T follicular helper cell (primary cell): ENCODE results near the gene TDRD7.
A peak's percentile ranks its signal among the peaks of the same experiment; 100 is the strongest.

ENCODE experiments used
- DNase-seq: peaks from one replicate; pipeline ENCODE4 v3.0.0-alpha.2; 2020; ENCODE audit warnings: low read depth

Gene TDRD7

DNA sequence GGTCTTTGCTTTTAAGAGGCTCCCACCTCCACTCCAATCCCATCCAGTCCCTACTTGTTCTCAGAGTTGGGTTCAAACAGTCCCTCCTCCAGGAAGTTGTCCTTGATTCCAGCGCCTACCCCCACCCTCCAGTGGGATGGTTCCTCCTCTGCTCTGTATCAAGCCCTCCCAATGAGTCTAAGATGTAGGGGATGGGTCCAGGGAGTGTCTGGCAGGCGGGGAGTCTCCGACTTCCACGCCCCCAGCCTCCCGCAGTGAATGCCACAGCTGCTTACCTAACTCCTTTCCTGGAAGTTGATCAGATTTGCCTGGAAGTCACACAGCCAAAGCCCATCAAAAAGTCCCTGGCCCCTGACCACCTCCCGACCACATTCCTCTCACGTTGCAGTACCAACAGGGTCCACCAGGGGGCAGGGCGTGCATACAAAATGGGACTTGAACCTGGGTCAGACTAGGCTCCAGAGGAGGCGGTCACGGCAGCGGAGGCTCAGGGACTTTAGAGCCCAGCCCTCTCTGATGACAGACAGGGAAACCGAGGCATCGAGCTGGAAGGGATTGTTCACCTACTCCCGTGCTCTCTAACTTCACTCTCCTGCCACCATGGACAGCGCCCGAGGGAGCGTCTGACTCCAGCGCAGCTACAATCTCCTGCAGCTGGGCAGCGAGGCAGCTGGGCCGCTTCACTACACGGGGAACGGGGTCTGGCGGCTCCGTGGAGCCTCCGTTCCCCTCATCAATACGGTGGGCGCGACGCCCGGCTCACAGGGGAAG, 25.0 kb upstream of the TDRD7 start:
- DNase-seq = peak; percentile 41

DNA sequence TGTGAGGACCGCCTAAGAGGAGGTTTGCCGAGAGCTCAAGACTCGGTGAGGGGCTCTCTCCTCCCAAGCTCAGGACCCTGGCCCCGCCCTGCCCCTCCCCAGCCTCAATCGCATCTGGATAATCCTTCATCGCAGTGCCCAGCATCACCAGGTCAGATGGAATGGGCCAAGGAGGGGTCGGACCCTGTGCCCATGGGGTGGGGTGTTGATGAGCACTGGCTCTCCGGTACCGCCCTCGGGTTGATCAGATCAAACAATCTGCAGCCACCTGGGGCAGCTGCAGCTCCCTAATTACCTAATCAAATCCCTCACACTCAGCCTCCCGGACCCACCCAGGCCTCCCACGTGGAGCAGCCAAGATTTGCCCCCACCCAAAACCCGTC, 24.4 kb upstream of the TDRD7 start:
- no peak for DNase-seq

DNA sequence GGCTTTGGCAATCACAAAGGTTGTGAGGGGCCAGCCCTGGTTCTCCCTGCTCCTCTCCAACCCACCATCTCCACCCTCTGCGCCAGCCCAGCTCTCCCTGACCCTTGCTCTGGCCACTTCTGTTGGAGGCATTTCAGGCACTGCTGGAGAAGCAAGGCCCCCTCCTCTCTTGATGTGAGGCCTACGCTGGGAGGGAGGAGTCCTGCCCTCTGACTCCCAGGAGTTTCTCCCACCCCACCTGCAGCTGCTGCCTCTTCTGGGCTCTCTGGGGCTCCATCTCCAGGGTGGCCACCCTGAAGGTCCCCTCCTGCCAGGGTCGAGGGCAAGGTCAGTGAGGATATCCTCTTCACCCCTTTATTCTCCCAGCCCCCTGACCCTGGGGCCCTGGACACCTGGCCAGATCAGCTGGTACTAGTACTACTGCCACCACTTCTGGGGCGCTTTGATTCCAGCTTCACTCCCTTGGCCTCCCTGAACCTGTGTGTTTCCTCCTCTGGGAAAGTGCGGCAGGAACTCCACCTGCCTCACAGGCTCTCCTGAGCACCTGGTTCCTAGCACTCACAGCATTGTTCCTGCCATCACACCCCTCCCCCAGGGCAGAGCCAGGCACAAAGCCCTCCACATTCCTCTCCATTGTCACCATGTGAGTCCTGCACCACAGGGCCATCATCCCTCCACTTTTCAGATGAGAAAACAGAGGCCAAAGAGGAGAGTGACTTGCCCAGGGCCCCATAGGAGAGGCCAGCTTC, 23.8 kb upstream of the TDRD7 start:
- no peak for DNase-seq

DNA sequence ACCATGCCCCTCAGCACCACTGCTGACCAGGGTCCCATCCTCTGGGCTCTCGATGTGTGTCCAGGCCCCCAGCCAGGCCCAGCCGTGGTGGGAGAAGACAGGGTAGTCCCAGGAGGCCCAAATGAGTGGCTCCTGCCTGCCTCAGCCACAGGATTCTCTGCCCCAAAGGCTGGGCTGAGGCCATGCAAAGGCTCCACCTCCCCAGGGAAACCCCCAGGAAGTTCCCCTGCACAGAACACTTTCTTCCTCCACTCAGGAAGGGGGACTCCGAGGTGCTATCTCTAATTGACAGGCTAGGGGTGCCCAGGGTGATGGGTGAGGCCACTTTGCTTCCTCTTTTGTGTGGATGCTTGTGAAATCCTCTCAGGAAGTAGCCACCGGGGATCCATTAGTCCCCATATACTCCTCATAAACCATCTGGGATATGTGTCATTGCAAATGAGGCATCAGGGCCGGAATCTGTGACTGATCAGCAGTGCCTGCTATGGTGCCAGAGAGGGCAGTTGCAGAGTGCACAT, 23.1 kb upstream of the TDRD7 start:
- DNase-seq = no peak

DNA sequence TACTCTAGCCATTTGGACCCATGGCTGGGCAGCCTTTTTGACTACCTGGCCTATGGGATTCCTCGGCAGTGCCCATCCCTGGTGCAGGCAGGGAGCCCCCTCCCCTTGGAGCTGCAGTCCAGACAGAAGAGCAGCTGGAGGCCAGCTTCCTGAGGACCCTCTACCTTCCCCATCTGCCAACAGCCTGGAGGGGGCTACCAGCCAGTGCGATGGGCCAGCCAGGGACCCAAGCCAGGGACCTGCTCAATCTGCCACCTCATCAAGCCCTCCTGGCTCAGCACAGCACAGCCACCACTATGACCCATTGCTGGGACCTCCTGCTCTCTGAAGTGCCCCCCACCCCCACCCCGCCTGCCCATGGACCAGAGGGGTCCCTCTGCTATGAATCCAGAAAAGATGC, 22.6 kb upstream of the TDRD7 start:
- DNase-seq = no peak

DNA sequence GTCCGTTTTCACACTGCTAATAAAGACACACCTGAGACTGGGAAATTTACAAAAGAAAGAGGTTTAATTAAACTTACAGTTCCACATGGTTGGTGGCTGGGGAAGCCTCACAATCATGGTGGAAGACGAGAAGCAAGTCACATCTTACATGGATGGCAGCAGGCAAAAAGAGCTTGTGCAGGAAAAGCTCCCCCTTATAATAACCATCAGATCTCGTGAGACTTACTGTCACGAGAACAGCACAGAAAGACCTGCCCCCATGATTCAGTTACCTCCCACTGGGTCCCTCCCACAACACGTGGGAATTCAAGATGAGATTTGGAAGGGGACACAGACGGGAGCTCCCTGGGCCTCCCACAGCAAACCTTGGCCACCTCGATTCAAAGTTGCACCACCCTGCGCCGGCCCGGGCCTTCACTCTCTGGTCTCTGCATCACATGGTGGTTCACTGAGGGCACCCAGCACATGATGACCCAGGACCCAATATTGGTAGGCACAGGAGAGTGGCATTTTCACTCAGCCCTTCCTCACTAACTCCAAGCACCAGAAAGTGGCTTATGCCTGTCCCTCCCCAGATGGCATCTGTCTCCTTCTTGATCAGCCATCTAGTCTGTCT, 21.0 kb upstream of the TDRD7 start:
- no peak for DNase-seq

DNA sequence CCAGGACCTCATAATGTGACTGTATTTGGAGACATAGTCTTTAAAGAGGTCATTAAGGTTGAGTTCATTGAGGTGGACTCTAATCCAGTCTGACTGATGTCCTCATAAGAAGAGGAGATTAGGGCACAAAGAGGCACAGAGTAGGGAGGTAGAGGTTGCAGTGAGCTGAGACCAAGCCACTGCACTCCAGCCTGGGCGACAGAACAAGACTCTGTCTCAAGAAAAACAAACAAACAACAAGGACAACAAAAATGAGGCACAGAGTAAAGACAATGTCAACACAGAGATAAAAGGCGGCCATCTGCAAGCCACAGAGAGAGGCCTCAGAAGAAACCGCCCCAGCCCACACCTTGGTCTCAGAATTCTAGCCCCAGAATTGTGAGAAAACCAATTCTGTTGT, 17.0 kb upstream of the TDRD7 start:
- no peak for DNase-seq

DNA sequence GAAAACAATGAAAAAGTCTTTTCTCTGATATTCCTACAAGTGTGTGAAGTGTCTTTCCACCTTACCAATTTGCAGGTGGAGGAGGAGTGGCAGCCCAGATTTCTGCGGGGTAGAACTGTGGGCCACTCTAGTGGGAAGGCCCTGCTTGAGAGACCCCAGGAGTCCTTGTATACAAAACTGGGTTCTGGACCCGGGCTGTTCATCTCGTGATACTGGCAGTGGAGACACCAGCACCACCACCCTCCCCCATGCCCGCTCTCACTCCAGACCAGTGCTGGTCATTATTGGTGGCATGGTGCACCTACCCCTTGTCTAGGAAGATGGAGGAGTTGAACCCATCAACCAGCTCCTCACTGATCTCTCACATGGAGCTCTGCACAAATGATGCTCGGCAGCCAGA, 16.2 kb upstream of the TDRD7 start:
- no peak for DNase-seq

DNA sequence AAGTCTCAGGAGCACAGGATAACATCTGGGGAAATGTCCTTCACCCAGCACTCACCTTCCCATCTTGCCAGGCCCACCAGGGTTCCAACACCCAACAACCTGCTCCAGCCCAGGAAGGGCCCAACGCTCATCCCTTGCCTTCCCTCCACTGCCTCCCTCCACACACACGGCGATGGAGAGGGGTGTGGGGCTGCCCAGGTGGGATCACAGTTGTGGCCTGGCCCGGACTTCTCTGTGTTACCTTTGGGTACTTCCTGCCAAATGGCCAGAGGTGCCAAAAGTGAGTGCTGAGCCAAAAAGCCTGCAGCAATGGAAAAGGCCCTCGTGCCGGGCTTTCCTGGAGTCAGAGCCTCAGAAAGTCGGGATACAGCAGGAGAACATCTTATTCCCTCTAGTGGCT, 15.6 kb upstream of the TDRD7 start:
- no peak for DNase-seq

DNA sequence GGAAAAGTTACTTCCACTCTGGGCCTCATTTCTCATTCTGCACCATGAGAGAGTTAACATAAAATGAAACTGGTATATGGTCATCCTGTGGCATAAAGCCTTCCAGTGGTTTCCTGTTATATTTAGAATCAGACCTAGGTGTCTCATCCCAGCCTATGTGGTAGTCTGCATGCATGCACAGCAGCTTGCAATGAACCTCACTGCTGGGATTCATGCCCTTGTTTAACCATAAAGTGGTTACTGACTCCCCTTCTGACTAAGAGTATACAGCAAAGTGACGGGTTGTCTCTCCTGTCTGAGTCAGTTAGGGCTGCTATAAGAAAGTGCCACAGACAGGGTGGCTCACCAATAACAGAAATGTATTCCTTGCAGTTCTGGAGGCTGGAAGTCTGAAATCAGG, 14.7 kb upstream of the TDRD7 start:
- DNase-seq = no peak

DNA sequence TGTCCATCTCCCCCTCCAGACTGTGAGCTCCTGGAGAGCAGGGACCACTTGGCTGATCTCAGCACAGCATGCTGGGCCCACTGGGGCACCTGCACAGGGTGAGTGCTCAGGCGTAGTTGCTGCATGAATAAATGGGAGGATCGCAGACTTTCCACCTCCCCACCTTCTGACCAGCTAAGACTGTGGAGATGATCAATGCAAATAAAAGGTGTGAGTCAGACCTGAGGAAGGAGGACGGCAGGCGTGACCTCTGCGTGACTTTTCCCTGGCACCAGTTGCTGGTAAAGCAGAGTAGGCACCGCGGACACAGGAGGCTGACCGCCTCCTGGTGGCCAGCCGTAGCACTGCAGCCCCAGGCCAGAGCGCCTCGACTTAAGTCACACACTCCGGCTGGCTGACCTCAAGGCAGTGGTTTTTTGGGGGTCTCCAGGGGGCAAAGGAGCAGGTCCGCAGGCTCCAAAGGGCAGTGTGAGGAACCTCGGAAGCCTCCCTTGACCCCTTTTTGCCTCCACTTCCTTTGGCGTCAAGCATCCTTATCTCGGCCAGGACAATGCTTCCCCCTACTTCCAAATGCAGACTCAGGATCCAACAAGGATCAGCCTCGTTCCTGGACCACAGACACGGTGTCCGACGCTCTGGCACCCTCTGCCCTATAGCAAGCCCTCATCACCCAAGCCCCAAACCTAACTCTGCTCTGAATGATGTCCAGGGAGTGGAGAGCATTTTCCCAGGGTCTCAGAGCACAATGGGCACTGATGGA, 12.7 kb upstream of the TDRD7 start:
- DNase-seq = peak; percentile 37

DNA sequence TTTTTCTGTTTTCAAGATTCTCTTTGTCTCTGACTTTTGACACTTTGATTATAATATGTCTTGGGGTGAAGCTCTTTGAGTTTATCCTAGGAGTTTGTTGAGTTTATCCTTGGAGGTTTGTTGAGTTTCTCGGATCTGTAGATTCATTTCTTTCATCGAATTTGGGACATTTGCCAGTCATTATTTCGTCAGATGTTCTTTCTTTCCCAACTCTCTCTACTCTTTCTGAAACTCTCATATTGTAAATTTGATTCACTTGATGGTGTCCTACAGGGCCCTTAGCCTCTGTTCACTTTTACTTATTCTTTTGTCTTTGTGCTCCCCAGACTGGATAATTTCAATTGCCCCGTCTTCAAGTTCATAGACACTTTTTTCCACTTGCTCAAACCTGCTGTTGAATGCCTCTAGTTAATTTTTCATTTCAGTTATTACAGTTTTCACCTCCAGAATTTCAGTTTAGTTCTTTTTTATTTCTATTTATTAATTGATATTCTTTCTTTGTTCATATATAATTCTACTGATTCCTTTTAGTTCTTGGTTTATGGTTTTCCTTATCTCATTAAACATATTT, 8.1 kb upstream of the TDRD7 start:
- DNase-seq = no peak

DNA sequence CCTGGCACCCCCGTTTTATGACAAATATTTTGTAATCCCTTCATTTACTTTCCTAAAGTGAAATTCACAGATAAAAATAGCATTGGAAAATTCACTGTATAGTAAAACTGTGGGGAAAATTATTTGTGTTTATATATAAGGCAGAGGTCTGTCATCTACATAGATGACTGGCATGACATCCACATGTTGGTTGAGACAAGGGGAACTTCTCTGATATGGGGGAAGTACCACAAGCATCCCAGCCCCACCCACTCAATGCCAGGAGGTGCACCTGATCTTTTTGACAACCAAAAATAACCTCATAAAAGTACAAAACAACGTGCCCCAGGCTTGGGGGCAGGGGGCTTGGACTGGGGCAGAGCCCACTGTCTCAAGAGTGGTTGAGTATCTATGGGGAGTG, 6.3 kb upstream of the TDRD7 start:
- DNase-seq = no peak

DNA sequence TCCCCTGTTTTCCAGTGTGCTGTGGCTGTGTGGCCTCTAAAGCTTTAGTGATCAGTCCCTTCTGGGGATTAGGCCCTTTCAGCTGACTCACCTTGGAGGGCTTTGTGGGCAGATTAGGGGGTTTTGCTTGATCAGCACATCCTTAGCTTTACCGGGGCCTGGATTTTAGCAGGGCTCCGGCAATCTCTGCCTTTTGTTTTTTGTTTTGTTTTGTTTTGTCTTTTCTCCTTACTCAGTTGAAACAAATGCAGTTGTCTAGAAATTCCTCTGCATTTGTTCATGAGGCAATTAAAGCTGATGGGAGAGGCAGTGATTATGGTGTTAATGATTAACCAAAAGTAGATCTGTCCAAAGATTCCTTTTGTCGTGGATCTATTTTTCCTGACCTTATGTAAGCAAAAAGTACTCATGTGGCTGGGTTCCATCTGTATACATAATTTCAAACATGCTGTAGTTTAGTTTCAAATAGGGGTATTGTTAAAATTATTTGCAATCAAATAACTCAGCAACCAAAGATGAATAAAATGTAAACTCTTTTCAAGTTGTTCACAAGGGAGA, 5.2 kb upstream of the TDRD7 start:
- DNase-seq = no peak

DNA sequence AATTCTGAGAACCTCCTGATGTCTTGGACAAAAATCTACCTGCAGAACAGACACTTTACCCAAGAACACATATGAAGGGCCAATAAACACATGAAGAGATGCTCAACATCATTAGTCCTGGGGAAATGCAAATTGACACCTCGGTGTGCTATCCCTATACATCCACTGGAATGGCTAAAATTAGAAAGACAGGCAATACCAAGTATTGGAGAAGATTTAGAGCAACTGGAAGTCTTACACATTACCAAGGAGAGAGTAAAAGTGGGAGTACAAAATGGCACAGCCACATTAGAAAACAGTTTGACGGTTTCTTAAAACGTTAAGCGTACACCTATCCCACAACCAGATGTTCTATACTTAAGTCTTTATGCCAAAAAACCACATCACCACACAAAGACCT, 3.3 kb upstream of the TDRD7 start:
- DNase-seq = no peak

DNA sequence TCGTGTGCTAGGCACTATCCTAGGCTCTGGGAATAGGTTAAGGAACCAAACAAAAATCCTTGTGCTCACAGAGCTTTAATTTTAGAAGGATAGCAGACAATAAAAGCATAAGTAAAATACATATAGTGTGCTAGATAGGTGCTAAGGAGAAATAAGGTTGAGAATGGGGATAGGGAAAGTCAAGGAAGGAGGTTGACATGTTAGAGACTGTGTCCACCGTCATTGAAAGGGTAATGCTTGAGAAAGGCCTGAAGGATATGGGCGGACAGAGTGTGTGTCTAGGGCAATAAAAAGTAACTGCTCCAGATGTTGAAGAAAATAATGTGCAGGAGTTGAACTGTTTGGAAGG, 482 bp upstream of the TDRD7 start:
- no peak for DNase-seq

DNA sequence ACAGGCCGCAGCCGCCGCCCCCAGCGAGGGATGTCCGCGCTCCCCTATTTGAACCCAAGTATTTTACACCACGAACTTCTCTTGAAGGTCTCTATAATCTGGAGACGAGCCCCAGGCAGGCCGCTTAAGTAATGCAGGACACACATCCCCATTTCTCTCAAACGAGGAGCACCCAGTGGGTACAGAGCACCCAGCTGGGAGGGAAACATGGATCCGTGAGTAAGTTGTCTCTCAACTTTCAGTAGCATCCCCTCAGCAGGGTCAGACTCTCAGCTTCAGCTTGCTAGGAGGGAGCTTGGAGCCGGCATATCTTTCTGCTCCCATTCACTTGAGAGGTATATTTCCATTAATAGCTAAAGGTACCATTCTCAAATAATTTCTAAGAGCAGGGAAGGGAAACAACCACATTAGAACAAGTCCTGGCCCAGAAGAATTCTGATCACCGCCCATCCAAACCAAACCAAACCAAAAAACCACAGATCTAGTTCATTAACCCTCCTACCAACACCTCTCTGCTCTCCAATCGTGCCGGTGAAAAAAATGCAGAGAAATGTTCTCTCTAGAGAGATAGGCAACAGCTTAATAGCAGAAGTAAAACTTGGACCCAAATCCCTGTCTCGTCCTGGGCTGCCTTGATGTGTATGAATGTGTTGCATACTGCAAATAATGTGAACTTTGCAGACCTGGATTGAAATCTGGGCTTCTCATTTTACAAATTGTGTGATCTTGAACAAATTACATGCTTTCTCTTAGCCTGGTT, 910 bp downstream of the TDRD7 start:
- no peak for DNase-seq

DNA sequence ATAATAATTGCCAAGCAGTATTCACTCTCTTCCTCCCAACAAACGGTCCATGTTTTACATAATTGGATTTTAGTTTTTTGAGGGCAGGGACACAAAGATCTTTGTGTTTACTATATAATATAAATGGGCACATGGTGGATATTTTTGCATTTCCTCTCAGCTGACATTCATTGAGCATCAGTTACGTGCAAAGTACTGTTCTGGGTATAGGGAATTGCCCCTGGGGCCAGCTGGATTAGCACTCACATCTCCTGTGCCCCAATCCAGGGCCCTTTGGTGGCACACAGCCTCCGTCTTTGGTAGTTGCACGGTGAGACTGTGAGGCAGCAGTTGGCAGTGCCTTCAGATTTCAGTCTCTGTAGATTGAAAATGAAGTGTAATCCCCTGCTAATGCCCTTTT, 1.6 kb downstream of the TDRD7 start:
- no peak for DNase-seq

DNA sequence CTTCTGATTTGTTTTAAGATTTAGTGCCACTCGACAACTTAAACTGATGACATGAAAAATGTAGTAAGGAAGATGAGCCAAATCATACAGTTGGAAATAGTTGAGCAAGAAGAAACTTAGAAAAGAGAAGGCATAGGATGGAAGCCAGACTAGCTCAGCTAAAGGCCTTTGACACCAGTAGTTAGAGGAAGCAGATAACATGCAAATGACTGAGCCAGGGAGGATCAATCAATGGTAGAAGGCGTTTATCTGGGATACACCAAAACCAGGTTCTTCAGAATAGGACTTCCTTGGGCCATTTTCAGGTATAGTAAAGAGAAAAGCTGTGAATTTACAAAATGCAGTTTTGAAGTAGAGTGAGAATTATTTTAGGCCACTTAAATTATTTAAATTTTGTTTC, 3.2 kb downstream of the TDRD7 start:
- DNase-seq = no peak

DNA sequence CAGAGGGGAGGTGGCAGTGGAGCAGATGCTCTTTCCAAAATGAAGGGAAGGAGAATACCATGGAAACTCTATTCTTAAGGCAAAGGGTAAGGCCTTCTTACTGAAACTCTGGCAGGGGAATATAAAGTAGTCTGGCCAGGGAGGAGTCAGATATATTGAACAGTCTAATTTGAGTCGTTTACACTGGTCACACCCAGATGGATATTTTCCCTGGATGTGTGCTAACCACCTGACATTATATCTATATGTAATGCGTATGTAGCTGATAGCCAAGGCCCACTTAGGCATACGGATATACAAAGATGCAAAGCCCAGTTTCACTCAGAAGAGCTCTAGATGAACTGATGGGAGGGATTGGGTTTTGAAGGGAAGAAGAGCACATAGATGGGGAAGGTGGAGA, 7.0 kb downstream of the TDRD7 start:
- no peak for DNase-seq

DNA sequence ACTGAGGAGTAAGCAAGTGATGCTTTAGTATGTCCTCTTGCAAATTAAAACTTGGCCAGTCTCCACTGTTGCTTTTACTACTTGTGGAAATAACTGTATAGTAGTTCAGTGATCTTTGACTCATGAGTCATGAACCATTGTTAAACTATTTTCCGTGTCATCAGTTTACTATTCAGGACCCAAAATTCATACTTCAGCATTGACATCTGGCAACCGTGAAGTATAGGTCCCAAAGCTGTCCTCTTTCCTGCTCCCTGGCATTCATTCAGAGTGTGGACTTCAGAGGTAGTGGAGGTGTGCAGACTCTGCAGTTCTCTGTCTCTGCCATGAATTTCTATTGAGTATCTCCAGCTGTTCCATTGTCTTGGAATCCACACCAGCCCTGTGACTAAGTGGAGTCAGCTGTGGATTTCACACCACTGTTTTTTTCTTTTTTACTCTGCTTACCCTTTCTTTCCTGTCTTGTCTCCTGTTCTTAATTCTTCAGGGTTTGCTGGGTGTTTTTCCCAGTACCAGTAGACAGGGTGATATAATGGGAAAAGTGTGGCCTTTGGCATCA, 7.5 kb downstream of the TDRD7 start:
- no peak for DNase-seq
